ENCODE measurements around the gene RORC.

Gene RORC

DNA sequence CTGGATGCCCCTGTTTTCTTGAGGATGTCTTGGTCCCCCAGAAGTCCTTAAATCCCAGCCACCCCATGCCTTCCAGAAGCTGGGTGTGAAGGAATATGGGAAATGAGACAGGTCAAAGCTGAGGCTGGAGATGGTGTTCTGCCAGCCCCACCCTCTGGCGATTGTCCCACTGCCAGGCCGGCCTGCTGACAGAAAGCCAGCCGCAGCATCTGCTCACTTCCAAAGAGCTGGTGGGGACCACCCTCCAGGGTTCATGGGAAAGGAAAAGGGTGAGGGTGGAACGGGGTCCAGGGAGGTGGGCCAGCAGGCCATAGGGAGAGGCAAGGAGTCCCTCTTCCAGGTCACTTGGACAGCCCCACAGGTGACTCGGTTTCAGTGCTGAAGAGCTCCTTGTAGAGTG lies 24.5 kb downstream of the RORC start:
- Histone ChIP-seq H3K4me1 (ENCODE audit: control insufficient read depth, insufficient read depth, low read length) (no peaks in the 10 kb centered on the region), H3K27me3 (ENCODE audit: control insufficient read depth, insufficient read depth, low read length) (no peaks in the 10 kb centered on the region), H3K9me3 (ENCODE audit: control insufficient read depth, insufficient read depth, low read length) (no peaks in the 10 kb centered on the region), H3K27ac (ENCODE audit: low read length) (no peak overlapping the region), H3K4me3 (ENCODE audit: low read length) (no peak overlapping the region), H3K36me3 (ENCODE audit: control insufficient read depth, insufficient read depth, low read length) (no peaks in the 10 kb centered on the region)
- WGBS (ENCODE audit: insufficient coverage, insufficient read length) = no CpG with 5 or more reads among the region's 5 CpGs
- DNase-seq (ENCODE audit: low read depth, low spot score) = no peak

DNA sequence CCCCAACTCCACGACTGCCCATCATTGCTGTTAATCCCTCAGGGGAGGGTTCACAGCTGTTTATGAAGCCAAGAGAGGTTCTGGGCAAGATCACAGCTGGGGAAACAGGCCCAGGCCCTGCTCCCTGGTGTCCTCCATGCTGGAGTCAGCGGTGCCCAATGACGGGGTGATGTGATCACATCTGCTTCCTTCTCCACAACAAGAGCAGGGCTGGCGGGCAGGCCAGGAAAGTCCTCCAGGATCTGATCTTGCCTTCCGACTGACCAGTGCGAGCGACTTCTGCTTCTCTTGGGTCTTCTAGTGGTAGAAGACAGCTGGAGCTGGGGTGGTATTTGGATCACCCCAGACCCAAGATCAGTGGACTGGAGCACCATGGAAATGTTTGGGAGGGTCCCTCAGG lies 25.4 kb downstream of the RORC start:
- Histone ChIP-seq H3K9me3 (ENCODE audit: control insufficient read depth, insufficient read depth, low read length) (no peaks in the 10 kb centered on the region), H3K27me3 (ENCODE audit: control insufficient read depth, insufficient read depth, low read length) (no peaks in the 10 kb centered on the region), H3K4me3 (ENCODE audit: low read length) (no peak overlapping the region), H3K36me3 (ENCODE audit: control insufficient read depth, insufficient read depth, low read length) (no peaks in the 10 kb centered on the region), H3K4me1 (ENCODE audit: control insufficient read depth, insufficient read depth, low read length) (no peaks in the 10 kb centered on the region), H3K27ac (ENCODE audit: low read length) (no peak overlapping the region)
- DNase-seq (ENCODE audit: low read depth, low spot score) = no peak
- no CpG with 5 or more reads among the region's 7 CpGs for WGBS (ENCODE audit: insufficient coverage, insufficient read length)

DNA sequence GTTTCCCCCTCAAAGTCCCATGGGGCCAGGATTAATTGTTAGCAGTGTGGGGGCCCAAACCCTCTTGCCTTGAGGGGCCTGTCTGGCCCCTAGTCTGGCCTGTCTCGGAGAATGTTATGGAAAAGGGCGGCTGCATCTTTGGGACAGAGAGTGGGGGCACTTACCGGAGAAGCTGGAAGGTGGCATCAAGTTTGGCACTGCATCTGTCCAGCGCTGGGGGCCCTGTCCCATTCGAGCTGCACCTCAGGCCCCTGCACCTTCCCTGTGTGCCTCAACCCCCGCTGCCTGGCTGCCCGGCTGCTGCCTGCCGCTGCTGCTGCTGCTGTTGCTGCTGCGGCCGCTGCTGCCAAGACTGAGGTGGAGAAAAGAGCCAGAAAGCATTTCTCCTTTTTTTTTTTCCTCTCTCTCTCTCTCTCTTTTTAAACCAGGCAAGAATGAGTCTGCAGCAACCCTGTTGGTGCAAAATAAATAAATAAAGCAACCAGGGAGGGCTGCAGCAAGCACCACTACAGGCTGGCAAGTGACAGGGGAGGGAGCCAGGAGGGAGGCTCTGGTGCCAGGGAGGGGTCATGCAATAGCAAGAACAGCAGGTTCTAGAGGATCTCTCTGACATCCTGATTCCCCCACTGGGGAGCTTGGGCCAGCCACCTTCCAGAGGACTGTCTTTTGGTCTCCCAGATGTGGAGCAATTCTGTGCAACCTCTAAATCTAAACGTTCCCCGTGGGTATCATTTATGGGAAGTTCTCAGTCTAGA lies 26.4 kb downstream of the RORC start, which contains the start of gene LINGO4:
TSS of gene LINGO4 (minus strand) at position 354 of the 755 bp plus-strand sequence. CDS start 2,715 bp downstream, outside the sequence.
- Histone ChIP-seq H3K9me3 (ENCODE audit: control insufficient read depth, insufficient read depth, low read length) (no peaks in the 10 kb centered on the region), H3K36me3 (ENCODE audit: control insufficient read depth, insufficient read depth, low read length) (no peaks in the 10 kb centered on the region), H3K4me1 (ENCODE audit: control insufficient read depth, insufficient read depth, low read length) (no peaks in the 10 kb centered on the region; the same call in 1 of the 2 replicates), H3K27me3 (ENCODE audit: control insufficient read depth, insufficient read depth, low read length) (no peaks in the 10 kb centered on the region), H3K4me3 (ENCODE audit: low read length) (no peak within 1 kb of the TSS), H3K27ac (ENCODE audit: low read length) (no peak within 1 kb of the TSS)
- WGBS (ENCODE audit: insufficient coverage, insufficient read length) = no CpG with 5 or more reads among the region's 12 CpGs
- DNase-seq (ENCODE audit: low read depth, low spot score) = no peak

DNA sequence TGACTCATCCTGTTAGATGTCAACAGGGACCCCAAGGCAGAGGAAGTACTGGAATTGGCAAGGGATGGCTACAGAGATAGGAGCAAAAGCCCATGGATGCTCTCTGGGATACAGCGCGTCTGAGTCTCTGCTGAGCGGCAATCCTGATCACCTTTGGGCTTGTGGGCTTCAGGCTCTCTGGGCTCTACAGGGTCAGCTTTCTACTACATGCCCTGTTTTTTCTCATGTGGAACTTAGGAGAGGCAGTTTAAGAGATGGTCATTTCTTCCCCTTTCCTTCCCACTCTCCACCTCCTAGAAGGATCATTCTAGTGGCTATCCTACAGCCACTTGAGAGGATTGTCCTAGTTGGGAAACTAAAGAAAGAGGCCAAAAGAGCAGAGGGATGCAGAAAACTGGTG lies 27.7 kb downstream of the RORC start:
- Histone ChIP-seq H3K4me3 (ENCODE audit: low read length) (no peak overlapping the region), H3K9me3 (ENCODE audit: control insufficient read depth, insufficient read depth, low read length) (no peaks in the 10 kb centered on the region), H3K36me3 (ENCODE audit: control insufficient read depth, insufficient read depth, low read length) (no peaks in the 10 kb centered on the region), H3K4me1 (ENCODE audit: control insufficient read depth, insufficient read depth, low read length) (no peaks in the 10 kb centered on the region; the same call in 1 of the 2 replicates), H3K27ac (ENCODE audit: low read length) (no peak overlapping the region), H3K27me3 (ENCODE audit: control insufficient read depth, insufficient read depth, low read length) (no peaks in the 10 kb centered on the region)
- no peak for DNase-seq (ENCODE audit: low read depth, low spot score)
- no CpG with 5 or more reads among the region's 3 CpGs for WGBS (ENCODE audit: insufficient coverage, insufficient read length)

DNA sequence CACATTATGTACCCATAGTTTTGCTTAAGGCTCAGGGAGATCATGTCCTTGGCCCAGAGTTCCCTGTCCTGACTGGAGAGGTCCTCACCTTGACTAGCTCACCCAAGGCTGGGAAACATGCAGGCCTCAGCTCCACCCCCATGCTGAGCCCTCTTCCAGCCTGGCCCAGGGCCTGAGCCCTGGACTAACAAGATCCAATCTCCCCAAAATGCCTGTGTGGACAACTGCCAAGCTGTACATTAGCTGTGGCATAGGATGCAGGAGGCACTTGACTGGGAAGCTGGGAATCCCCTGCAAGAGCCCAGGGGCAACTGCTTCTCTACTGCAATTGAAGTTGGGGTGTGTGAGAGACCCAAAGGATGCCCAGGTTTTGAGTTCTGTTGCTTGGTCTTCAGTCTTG lies 28.4 kb downstream of the RORC start:
- H3K27ac ChIP-seq (ENCODE audit: low read length) = no peak overlapping the region
- no peaks in the 10 kb centered on the region for H3K9me3 ChIP-seq (ENCODE audit: control insufficient read depth, insufficient read depth, low read length)
- H3K27me3 ChIP-seq (ENCODE audit: control insufficient read depth, insufficient read depth, low read length) = no peaks in the 10 kb centered on the region
- no peaks in the 10 kb centered on the region; the same call in 1 of the 2 replicates for H3K4me1 ChIP-seq (ENCODE audit: control insufficient read depth, insufficient read depth, low read length)
- DNase-seq (ENCODE audit: low read depth, low spot score) = no peak
- no peaks in the 10 kb centered on the region for H3K36me3 ChIP-seq (ENCODE audit: control insufficient read depth, insufficient read depth, low read length)
- H3K4me3 ChIP-seq (ENCODE audit: low read length) = no peak overlapping the region

DNA sequence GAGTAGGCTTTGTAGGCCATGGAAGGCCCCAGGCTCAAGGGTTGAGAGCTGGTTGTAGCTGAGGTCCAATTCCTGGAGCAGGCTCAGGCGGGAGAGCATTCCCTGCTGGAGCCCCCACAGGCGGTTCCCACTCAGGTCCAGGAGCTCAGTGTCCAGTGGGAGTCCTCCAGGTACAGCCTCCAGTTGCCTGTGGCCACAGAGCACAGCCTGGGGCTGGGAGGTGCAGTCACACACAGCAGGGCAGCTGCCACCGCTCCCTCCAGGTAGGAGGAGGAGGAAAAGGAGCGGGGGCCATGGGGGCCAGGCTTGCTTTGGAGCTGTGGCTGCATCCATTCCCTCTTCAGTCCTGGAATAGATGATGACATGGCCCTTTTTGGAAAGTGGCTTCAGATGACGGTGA lies 29.2 kb downstream of the RORC start:
- Histone ChIP-seq H3K27ac (ENCODE audit: low read length) (no peak overlapping the region), H3K4me3 (ENCODE audit: low read length) (no peak overlapping the region), H3K4me1 (ENCODE audit: control insufficient read depth, insufficient read depth, low read length) (no peaks in the 10 kb centered on the region; the same call in 1 of the 2 replicates), H3K36me3 (ENCODE audit: control insufficient read depth, insufficient read depth, low read length) (no peaks in the 10 kb centered on the region), H3K9me3 (ENCODE audit: control insufficient read depth, insufficient read depth, low read length) (no peaks in the 10 kb centered on the region; the same call in 1 of the 2 replicates), H3K27me3 (ENCODE audit: control insufficient read depth, insufficient read depth, low read length) (no peaks in the 10 kb centered on the region)
- no CpG with 5 or more reads among the region's 5 CpGs for WGBS (ENCODE audit: insufficient coverage, insufficient read length)
- DNase-seq (ENCODE audit: low read depth, low spot score) = no peak

DNA sequence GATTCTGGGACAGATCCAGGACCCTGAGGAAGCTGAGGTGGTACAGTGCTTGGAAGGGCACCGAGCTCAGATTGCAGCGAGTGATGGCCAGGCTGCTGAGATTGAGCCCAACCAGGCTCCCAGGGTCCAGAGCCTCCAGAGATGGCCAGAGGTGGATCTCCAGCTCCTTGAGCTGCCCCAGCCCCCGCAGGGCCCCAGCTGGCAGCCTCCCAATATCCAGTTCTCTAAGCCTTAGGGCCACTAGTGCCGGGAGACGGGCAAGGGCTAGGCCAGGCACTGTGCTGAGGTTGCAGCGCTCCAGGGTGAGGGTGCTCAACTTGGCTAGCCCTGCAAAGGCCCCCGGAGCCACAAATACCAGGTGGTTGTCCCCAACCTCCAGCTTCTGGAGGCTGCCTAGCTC lies 29.8 kb downstream of the RORC start:
- Histone ChIP-seq H3K4me1 (ENCODE audit: control insufficient read depth, insufficient read depth, low read length) (no peaks in the 10 kb centered on the region; the same call in 1 of the 2 replicates), H3K9me3 (ENCODE audit: control insufficient read depth, insufficient read depth, low read length) (no peaks in the 10 kb centered on the region; the same call in 1 of the 2 replicates), H3K27ac (ENCODE audit: low read length) (no peak overlapping the region), H3K4me3 (ENCODE audit: low read length) (no peak overlapping the region), H3K27me3 (ENCODE audit: control insufficient read depth, insufficient read depth, low read length) (no peaks in the 10 kb centered on the region), H3K36me3 (ENCODE audit: control insufficient read depth, insufficient read depth, low read length) (no peaks in the 10 kb centered on the region)
- WGBS (ENCODE audit: insufficient coverage, insufficient read length) = no CpG with 5 or more reads among the region's 7 CpGs
- DNase-seq (ENCODE audit: low read depth, low spot score) = no peak

DNA sequence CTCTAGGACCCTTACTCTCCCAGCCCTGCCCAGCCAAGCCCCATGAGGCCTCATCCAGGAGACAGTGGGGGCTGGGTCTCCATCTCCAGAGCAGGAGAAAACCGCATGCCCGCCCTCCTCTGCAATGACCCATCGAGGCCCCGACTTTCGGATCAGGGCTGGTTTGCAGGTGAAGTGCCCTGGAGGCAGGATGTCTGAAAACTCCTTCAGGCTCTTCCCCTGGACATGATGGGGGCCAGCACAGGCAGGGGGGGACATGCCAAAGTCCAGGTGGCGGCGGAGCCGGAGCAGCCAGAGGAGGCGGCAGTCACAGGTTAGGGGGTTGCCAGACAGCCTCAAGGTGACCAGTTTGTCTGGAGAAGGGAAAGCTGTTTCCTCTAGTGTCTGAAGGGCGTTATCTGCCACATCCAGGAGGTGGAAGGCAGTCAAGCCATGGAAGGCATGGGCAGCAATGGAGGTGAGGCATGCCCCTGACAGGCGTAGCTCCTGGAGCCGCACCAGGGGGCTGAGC lies 30.2 kb downstream of the RORC start:
- H3K9me3 ChIP-seq (ENCODE audit: control insufficient read depth, insufficient read depth, low read length) = no peaks in the 10 kb centered on the region; the same call in 1 of the 2 replicates
- H3K27ac ChIP-seq (ENCODE audit: low read length) = no peak overlapping the region
- no CpG with 5 or more reads among the region's 12 CpGs for WGBS (ENCODE audit: insufficient coverage, insufficient read length)
- H3K36me3 ChIP-seq (ENCODE audit: control insufficient read depth, insufficient read depth, low read length) = no peaks in the 10 kb centered on the region
- no peaks in the 10 kb centered on the region; the same call in 1 of the 2 replicates for H3K4me1 ChIP-seq (ENCODE audit: control insufficient read depth, insufficient read depth, low read length)
- DNase-seq (ENCODE audit: low read depth, low spot score) = no peak
- no peak overlapping the region for H3K4me3 ChIP-seq (ENCODE audit: low read length)
- no peaks in the 10 kb centered on the region for H3K27me3 ChIP-seq (ENCODE audit: control insufficient read depth, insufficient read depth, low read length)

DNA sequence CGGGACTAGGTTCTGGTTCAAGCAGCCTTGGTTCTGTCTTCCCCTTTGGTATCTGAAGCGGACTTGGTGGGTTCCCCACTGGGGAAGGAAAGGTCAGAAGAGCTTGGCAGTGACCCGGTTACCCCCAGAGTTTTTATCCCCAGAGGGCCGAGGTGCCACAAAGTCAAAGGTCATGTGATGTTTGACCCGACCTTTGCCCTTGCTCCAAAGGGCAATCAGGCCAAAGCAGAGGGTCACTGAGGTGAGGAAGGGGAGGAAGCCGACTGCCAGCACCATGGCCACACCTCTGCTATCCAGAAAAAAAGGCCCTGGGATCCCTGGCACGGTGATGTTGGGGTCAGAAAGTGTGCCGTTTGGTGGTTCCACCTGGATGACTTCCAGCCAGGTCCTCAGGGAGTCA lies 30.8 kb downstream of the RORC start:
- Histone ChIP-seq H3K4me1 (ENCODE audit: control insufficient read depth, insufficient read depth, low read length) (no peaks in the 10 kb centered on the region; the same call in 1 of the 2 replicates), H3K36me3 (ENCODE audit: control insufficient read depth, insufficient read depth, low read length) (no peaks in the 10 kb centered on the region), H3K27me3 (ENCODE audit: control insufficient read depth, insufficient read depth, low read length) (no peaks in the 10 kb centered on the region), H3K27ac (ENCODE audit: low read length) (no peak overlapping the region), H3K9me3 (ENCODE audit: control insufficient read depth, insufficient read depth, low read length) (no peaks in the 10 kb centered on the region; the same call in 1 of the 2 replicates), H3K4me3 (ENCODE audit: low read length) (no peak overlapping the region)
- no peak for DNase-seq (ENCODE audit: low read depth, low spot score)
- WGBS (ENCODE audit: insufficient coverage, insufficient read length) = no CpG with 5 or more reads among the region's 8 CpGs

DNA sequence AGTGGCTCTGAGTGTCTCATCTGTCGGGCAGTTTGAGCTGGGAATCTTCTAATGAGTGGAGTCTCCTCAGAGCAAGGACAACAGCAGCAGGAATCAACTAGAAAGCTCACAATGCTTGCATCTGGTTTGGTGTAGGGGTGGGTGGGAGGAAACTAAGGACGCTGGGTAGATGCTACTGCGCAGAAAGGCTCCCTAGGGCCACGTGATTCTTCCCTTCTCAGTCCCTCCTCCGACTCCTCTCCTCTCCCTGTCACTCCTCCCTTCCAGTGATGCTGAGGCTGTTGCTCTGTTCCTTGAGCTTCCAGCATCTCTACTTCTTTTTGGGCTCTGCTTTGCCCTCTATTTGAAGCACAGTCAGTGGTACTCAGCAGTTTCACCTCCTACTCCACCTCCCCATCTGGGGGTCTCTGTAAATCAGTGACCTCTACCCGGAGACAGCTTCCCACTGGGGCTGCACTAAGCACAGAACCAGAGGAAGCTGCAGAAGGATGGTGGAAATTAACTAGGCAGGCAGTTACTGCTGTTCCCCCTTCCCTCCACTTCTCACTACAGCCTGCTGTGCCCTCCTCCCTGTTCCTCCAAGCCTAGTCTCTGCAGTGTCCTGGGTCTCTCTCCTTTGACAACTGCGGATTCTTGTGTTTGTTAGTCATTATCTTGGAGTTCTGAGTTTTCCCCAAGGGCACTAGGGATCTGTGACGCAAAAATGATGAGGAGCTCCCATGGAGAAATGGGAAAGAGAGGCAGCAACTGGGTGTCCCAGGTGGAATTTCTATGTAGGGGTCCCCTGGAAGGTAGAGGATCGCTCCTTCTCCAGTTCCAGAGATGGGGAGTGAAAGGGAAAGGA lies 32.2 kb downstream of the RORC start:
- DNase-seq (ENCODE audit: low read depth, low spot score) = no peak
- Histone ChIP-seq H3K36me3 (ENCODE audit: control insufficient read depth, insufficient read depth, low read length) (no peaks in the 10 kb centered on the region), H3K4me3 (ENCODE audit: low read length) (no peak overlapping the region), H3K27ac (ENCODE audit: low read length) (no peak overlapping the region), H3K9me3 (ENCODE audit: control insufficient read depth, insufficient read depth, low read length) (no peaks in the 10 kb centered on the region; the same call in 1 of the 2 replicates), H3K27me3 (ENCODE audit: control insufficient read depth, insufficient read depth, low read length) (no peaks in the 10 kb centered on the region), H3K4me1 (ENCODE audit: control insufficient read depth, insufficient read depth, low read length) (no peaks in the 10 kb centered on the region; the same call in 1 of the 2 replicates)
- WGBS (ENCODE audit: insufficient coverage, insufficient read length) = no CpG with 5 or more reads among the region's 9 CpGs

Data from iPS DF 6.9 (cell line).